NCI-H524 (cell line): ENCODE results near the gene PDIK1L.

Experiments
- DNase-seq, 2 experiments: peaks; one replicate each; lab custom pipeline; 2025; lab: John Stamatoyannopoulos, UW

The PDIK1L gene

GRCh38 chr1:26111530-26112406 lies at the start of gene PDIK1L:
Gene PDIK1L, plus strand, starts transcription at chr1:26111824. Its CDS starts 2,485 bp downstream, at chr1:26114309.
- DNase-seq = peak; percentile 77 to 94

GRCh38 chr1:26064553-26064952 lies 47.1 kb upstream of the PDIK1L start:
- no peak for DNase-seq

GRCh38 chr1:26066160-26066559 lies 45.5 kb upstream of the PDIK1L start:
- no peak for DNase-seq

- no peak for DNase-seq
These were observed 44.8 kb upstream of the PDIK1L start for GRCh38 chr1:26066857-26067256.

- no peak for DNase-seq
These were observed 44.2 kb upstream of the PDIK1L start, which contains the start of gene TRIM63 for GRCh38 chr1:26067432-26067911. Gene TRIM63, minus strand, starts transcription at chr1:26067630. Its CDS starts 136 bp downstream, at chr1:26067494.

- no peak for DNase-seq
These were observed 41.7 kb upstream of the PDIK1L start for GRCh38 chr1:26069941-26070295.

DNA sequence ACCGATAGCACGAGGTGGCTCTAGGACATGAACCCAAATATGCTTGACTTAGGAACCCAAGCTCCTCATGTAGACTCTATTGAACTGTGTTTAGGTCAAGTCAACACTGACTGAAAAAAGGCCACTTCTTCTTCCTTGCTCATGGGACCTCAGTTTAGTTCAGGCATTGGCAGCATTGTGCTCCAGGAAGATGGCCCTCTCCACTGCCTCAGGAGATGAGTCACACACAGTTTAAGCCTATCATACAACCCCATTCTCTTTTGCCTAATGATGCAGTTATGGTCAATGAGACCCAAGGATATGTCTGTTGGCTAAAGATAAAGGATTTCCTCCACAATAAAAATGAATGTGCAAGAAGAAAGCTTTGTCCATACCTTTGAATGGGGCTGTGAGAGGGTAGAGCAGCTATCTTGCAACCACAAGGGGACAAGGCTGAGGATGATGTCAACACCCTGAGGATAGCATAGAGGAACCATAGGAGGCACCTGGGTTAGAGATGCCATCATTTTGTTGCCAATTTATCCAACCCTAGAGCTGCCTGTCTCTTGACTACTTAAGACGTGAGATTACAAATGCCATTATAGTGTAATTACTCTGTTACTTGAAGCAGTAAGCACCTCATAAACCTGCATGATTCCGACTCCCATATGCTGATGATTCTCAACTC lies 41.2 kb upstream of the PDIK1L start:
- DNase-seq = peak in 1 of 2 experiments; percentile 21

DNA sequence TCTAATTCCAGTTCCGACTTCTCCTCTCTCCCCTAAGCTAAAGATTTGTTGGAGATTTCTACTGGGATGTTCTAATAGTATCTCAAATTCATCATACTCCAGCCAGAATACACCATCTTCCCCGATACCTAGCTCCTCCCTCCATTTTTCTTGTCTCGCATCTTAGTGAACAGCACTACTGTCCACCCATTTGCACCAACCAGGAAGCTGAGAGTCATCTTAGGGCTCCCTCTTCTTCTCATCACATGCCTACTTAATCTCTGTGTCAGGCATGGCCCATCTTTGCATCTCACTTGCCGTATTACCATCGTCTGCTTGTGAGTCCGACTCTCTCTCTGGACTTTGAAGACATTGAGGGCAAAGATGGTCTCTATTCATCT lies 40.7 kb upstream of the PDIK1L start:
- no peak for DNase-seq

DNA sequence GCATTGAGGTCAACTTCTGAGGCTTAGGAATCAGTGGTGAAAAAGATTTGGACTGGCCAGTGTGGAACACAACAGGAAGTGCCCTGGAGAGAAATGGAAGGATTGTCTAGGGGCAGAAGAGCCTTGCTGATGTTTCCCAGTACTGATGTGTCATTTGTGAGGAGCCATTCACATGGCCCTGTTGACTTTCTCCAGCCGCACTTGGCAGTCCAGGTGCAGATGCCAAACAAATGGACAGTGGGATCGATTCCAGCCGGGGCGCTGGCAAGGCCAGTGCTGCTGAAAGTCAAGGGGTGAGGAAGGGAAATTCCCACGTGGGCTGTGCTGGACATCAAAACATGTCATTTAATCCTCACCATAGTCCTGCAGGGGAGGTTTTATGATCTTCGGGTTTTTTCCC lies 39.3 kb upstream of the PDIK1L start:
- DNase-seq = no peak

GRCh38 chr1:26075421-26076144 lies 36.0 kb upstream of the PDIK1L start:
- no peak for DNase-seq

DNA sequence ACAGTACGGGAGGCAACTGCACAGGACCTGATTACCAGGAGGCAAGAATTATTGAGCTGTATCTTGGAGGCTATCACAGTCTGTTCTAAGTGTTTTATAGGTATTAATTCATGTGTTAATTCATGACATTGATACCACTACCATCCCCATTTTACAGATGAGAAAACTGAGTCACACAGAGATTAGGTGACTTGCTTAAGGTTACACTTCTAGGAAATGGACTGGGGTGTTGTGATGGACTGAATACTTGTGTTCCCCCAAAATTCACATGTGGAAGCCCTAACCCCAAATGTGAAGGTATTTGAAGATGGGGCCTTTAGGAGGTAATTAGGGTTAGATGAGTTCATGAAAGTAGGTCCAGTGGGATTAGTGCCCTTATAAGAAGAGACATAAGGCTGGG lies 34.1 kb upstream of the PDIK1L start:
- DNase-seq = no peak

- DNase-seq = no peak
These were observed 33.1 kb upstream of the PDIK1L start for GRCh38 chr1:26078286-26079177.

DNA sequence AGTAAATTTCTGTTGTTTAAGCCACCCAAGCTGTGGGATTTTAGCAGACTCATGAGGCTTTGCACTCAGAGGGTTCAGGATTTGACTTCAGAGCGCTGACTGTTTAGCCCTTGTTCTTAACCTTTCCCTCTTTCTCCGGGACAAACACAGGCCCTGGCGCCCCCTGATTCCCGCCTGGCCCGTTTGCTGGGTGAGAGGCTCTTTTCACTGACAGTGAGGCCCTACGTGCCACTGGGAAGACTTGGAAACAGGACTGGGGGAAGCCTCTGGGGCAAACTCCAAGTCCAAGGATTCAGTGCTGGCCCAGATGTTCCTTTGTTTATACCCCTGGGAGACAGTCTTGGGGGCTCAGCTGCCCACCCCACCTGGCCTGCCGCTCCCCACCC lies 32.5 kb upstream of the PDIK1L start:
- no peak for DNase-seq

DNA sequence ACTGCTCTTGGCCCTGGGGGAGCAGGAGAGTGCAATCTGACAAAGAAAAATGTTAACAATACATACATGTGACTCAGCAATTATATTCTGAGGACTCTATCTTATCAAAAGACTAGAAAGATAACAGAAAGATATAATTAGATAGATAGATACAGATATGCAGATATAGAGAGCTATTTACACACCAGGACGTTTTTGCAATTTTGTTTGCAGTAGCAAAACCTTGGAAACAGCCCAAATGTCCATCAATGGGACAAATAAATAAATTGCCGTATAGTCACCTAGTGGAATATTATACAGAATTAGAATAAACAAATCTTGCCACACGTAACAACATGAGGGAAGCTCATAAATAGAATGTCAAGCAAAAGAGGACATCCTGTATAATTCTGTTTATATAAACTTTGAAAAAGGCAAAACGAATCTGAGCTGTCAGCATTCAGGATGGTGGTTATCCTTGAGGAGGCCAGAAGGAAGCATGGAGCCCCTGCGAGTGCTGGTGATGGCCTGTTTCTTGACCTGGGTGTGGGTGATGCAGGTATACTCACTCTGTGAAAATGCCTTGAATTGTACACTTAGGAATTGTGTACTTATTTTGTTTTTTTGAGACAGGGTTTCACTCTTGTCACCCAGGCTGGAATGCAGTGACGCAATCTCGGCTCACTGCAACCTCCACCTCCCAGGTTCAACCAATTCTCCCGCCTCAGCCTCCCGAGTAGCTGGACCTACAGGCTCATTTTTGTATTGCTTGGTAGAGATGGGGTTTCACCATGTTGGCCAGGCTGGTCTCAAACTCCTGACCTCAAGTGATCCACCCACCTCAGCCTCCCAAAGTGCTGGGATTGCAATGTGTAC lies 31.4 kb upstream of the PDIK1L start:
- DNase-seq = no peak

DNA sequence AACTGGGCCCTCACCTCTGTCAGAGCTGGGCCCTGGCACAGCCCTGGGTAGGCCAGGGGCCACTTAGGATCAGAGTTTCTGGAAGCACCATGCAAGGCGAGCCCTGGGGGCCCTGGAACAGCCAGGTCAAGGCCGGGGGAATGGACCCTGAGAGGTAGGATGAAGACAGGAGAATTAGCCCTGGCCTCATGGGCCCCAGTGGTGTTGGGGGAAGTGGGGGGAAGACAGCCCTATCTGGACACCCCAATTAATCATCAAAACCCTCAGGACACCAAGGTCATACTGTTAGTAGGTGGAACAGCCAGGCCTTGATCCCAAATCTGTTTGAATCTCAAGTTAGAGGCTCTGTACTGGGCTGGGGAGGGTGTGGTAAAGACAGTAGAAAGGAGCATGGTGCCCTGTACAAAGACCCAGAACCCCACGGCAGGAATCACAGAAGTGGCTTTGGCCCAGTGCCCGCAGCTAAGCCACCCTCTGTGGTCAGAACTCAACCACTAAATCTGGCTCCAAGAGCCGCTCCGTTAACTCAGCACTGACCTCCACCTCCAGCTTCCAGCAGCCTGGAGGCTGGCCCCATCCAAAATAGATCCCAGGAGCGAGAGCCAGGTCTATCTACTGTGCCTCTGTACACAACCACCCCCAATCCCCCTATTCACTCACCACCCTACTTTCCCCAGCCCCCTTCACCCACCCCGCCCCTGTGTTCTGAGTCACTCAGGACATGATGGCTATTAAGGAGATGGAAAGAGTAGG lies 30.2 kb upstream of the PDIK1L start:
- DNase-seq = no peak

GRCh38 chr1:26082020-26082350 lies 29.6 kb upstream of the PDIK1L start:
- DNase-seq = no peak

DNA sequence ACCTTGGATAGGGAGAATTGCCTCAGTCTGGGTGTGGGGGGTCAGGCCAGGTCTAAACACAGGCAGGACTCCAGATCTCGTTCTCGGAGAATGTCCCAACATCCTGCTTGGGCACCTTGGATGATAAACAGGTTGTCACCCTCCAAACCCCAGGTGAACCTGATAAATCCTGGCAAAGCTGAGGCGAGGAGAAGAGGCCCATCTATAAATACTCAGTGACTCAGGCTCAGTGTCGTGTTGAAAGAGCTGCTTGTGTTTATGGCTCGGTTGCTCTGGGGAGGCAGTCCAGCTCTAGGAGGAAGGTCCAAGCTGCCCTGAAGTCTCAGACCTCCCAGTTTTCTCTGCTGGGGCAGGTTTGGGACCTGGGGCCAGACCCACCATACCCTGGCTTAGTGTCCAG lies 28.4 kb upstream of the PDIK1L start:
- no peak for DNase-seq

- DNase-seq = no peak
These were observed 27.5 kb upstream of the PDIK1L start for GRCh38 chr1:26084091-26084561.

DNA sequence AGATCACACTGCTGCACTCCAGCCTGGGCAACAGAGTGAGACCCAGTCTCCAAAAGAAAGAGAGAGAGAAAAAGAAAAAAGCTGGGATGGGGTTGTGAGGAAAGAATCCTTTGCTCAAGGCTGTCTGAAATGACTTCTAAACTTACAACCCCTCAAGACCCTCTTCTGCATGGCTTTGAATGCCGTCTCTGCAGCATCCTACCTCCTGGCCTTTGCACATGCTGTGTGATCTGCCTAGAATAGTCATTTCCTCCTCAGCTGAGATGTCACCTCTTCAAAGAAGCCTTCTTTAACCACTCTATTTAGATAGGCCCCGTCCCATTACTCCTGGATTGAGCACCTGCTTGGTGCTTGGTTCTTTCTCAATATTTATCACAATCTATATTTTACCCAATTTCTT lies 26.8 kb upstream of the PDIK1L start:
- DNase-seq = no peak

- DNase-seq = no peak
These were observed 22.5 kb upstream of the PDIK1L start for GRCh38 chr1:26089125-26089524.
